Measurements from ENCODE around the gene DENND11.

DNA sequence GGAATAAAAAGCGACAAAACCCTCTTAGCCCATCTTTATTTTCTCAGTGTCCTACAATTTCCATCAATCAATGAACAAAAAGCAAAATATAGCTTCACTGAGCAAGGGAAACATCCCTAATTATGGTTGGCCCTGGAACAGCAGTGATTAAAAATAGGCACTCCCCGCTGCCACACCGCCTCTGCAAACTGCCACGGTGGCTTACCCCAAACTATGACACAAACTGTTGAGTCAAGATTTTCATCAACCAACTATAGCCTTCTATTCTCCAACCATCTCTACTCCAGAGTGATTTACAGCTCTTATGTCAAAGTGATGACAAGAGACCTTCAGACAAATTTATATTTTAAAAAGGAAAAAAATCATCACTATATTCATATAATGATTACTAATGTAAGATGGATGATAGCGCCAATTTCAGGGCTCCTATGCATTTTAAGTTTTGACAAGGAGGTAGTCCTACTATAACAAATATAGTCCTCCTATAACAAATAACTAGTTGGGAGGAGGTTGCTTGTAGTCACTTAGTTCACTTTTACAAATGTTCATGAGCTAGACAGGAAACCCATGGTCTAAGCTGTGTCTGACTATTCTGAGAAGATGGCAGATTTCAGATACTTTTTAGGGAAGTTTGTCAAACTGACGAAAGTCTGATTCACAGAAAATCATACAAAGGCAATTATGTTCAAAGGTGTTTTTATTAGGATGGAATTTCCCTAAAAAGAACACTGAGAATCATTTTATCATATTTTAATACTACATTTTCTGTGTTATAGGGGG lies 26.3 kb downstream of the DENND11 start:
- TF ChIP-seq POLR2AphosphoS5 (IDR thresholded peaks at IDR 0.05) (no peak), CTCF (IDR thresholded peaks at IDR 0.05) (no peak), POLR2A (IDR thresholded peaks at IDR 0.05) (no peak)

All from stomach (tissue), 4 donors.